Measurements from ENCODE around the gene USP25.

The USP25 gene, protein sequence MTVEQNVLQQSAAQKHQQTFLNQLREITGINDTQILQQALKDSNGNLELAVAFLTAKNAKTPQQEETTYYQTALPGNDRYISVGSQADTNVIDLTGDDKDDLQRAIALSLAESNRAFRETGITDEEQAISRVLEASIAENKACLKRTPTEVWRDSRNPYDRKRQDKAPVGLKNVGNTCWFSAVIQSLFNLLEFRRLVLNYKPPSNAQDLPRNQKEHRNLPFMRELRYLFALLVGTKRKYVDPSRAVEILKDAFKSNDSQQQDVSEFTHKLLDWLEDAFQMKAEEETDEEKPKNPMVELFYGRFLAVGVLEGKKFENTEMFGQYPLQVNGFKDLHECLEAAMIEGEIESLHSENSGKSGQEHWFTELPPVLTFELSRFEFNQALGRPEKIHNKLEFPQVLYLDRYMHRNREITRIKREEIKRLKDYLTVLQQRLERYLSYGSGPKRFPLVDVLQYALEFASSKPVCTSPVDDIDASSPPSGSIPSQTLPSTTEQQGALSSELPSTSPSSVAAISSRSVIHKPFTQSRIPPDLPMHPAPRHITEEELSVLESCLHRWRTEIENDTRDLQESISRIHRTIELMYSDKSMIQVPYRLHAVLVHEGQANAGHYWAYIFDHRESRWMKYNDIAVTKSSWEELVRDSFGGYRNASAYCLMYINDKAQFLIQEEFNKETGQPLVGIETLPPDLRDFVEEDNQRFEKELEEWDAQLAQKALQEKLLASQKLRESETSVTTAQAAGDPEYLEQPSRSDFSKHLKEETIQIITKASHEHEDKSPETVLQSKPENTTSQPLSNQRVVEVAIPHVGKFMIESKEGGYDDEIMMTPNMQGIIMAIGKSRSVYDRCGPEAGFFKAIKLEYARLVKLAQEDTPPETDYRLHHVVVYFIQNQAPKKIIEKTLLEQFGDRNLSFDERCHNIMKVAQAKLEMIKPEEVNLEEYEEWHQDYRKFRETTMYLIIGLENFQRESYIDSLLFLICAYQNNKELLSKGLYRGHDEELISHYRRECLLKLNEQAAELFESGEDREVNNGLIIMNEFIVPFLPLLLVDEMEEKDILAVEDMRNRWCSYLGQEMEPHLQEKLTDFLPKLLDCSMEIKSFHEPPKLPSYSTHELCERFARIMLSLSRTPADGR

DNA sequence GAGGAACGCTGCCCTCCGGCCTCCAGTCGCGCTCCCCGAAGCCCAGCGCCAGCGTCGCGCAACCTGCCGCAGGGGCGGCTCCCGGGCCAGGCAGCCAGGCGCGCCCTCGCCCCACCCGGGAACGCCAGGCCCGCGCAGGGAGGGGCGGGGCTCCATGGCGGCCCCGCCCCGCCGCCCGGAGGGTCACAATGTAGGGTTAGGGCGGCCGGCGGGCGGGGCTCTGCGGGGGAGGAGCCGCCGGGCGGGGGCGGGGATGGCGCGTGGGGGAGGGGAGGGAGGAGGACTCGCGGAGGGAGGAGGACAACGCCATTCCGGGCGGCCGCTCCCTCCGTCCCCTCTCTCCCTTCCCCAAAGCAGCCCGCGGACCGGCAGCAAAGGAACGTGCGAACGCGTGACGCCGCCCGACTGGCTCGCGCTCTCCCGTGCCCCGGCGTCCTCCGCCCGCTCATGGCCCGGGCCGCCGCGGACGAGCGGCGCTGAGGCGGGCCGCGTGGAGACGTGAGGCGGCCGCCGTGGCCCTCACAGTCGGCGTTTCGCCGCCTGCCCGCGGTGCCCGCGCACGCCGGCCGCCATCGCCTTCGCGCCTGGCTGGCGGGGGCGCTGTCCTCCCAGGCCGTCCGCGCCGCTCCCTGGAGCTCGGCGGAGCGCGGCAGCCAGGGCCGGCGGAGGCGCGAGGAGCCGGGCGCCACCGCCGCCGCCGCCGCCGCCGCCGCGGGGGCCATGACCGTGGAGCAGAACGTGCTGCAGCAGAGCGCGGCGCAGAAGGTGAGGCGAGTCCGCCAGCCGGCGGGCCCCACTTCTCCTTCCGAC lies at the start of gene USP25:
Gene USP25 (plus strand): TSS at position 309 of the 810 bp plus-strand sequence. CDS start 412 bp downstream, at position 721.
- DNase-seq: peak; percentile 74

DNA sequence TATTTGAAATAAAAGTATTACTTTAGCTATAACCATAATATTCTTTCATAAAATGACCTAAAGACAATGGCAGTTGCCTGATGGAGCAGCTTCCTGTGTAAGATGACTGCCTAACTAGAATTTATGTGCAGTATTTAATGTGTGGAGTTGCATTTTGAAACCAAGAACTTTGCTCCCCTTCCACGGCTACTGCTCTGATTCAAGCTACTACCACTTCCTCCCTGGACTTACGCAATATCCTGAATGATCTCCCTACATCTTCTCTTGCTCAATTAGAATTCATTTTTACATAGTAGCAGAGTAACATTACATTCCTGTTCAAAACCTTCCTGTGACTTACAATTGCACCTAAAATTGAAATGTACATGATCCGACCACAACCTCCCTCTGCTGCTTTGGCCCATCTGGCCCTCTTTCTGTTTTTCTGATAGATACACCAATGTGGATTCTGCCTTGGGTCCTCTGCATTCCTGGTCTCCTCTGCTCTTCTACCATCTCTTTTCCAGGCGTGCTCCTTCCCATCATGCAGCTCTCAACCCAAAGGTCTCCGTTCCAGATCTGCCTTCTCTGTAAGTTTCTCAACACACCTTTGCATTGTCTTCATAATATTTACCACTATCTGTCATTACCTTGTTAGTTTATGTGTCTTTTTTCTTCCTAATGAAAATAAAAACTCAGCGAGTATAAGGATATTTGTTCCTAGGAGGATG lies 47.4 kb upstream of the USP25 start:
- DNase-seq: peak; percentile 93

DNA sequence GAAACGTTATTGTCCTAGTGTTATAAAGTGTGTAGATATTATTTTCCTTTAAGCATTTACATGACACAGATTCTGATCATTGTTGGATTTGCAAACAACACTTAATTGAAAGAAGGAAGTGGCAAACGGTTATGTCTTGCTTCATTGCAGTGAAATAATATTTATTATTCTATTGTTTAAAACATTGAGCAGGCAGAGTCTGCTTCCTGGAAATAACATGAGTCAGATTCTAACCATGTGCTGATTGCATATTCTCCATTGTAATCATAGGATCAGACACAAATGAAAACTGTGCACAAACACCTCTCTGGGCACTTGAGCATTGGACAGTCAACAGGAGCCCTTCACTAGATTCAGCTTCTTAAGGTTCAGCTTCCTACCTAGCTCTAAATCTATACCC lies 46.8 kb upstream of the USP25 start:
- peak; percentile 77 for DNase-seq

DNA sequence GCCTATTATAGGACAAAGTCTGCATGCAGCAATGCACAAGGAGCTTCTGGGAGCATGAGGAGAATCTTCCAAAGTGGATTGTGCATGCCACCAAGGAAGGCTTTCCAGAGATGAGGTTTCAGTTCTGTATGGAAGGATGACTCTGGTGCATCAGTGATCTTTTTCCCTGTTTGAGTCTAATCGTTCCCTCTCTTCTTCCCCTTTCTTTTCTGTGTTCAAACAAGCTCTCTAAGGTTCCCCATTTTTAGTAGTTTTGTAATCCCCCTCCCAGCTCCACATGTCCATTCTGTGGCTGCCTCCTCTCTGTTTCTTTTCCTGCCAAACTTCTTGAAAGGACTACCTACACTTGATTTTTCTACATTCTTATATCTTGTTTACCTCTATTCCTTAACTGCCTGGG lies 43.3 kb upstream of the USP25 start:
- DNase-seq: peak; percentile 90

DNA sequence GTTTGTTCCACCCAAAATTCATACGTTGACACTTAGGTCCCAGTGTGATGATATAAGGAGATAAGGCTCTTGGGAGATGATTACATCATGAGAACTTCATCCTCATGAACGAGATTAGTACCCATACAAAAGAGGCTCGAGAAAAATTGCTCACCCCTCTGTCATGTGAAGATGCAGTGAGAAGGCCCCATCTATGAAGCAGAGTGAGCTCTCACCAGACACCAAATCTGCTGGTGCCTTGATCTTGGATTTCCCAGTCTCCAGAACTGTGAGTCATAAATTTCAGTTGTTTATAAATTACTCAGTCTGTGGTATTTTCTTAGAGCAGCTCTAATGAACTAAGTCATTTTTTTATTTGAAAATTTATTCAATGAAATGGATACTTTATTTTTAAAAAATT lies 42.6 kb upstream of the USP25 start:
- no peak for DNase-seq

DNA sequence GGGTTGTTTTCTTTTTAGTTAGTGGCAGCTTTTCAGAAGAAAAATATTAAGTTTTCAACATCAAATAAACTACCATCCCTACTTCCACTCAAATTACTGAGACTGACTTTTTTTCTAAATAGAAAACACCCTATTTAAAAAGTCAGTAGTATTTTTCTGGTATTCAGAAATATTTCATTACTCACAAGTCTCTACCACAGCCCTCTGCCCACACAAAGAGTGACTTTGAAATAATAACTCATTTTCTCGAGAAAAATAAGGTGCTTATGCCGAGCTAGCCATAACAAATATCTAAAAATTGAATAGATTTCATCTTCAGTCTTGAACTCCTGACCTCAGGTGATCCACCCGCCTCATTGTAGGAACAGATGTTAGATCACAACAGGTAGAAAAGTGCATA lies 41.8 kb upstream of the USP25 start:
- DNase-seq: no peak

DNA sequence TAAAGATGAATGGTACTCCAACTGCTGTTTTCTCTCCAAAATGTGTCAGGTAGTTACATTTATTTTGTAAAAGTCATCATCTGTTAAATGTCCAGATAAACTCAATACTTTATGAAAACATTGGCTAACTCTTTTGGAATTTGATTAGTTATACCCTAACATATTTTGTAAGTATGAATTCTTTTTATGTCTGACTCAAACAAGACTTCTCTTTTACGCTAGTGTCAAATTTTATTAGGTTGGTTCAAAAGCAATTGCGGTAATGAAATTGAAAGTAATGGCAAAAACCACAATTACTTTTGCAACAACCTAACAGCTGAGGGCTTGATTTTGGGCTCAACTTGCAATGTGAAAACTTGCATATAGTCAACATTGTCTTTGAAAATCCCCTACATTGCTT lies 41.0 kb upstream of the USP25 start:
- peak; percentile 86 for DNase-seq

DNA sequence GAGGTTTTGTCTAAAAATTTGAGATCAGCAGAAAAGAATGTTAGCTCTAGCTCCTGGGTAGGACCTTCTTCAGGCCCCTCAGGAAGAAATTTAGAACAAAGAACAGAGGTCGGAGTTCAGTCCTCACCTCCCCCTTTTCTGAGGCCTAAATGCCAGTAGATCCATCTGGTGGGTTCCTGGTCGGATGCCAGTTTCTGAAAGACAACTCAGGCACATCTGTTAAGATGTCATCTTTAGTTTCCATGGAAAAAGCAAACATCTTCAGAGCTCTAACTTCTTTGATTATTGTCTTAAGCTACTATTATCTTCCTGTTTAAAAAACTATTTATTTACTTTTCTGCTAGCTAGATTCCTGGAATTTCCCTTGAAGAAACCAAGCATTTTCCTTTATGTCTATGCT lies 37.1 kb upstream of the USP25 start:
- no peak for DNase-seq

DNA sequence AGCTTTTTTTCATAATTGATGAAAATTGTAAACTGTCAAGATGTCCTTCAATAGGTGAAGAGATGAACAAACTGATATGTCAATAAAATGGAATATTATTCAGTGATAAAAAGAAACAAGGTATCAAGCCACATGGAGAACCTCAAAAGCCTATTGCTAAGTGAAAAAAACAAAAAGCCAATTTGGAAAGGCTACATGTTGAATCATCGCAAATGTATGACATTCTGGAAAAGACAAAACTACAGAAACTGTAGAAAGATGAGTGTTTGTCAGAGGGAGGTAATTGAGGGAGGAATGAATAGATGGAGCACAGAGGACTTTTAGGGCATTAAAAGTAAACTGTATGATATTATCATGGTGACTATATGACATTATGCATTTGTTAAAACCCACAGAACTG lies 34.5 kb upstream of the USP25 start:
- no peak for DNase-seq

DNA sequence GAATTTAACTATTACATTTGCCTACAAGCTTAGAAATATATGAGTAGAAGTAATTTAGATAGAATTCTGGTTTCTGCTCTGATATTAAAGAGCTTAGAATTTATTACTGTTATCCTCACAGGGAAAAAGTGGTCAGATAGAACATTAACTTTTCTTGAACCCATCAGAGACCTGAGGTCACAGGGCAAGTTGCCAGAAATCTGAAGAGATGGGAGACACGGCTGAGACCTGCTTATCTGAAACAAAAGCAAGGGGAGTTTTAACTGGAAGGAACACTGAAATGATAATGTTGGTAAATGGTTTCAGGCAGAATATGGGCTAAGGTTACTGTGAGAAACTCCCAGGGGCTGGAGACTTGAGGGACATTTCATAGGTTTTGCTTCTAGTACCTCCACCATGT lies 28.0 kb upstream of the USP25 start:
- no peak for DNase-seq

DNA sequence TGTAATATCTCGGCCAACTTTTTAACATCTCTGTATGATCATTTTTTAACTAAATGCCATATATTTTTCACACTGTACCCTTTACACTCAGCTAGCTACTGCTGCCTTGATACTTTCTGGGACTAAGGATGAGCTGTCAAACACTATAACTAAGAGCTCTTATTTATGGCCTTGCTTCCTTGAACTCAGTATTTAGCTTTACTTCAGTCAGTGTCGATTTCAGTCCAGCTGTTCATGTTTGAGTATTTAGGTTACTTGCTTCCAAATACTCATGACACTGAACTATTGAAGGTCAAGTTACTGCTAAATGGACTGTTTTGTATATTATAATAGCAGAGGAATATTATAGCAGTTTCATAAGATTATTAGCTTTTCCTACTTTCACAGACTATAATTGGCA lies 25.9 kb upstream of the USP25 start:
- DNase-seq: no peak

DNA sequence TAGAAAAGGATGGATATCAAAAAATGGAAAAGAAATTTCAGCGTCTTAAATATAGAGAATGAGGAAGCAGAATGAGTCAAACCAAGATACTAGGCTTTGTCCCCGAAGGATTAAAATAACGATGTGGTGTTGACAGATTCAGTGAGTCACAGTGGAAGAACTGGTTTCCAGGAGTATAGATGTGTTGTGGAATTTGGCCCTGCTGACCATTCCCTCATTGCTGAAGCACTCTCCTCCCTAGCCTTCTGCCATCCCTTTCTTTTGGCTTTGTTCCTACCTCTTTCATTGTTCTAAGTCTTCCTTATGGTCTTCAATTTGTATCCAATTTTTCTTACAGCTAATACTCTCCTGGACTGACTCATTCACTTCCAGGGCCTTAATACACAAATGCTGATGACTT lies 23.1 kb upstream of the USP25 start:
- DNase-seq: peak; percentile 90

DNA sequence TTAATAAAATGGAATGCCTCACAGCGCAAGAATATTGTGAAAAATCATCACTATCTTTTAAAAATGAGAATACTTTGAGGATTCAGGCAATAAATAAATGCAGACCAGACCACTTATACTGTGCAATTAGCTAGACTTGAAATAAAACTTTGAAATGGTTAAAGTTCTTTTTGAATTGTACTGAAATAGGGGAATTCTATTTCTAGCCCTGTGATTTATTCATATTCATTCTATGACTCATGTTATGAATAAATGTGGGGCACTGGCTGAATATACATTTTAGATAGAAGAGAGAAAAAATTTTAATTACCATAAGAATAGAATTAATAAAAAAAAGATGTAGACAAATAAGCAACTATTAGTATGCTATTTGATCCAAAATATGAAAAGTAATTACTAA lies 16.4 kb upstream of the USP25 start:
- no peak for DNase-seq

DNA sequence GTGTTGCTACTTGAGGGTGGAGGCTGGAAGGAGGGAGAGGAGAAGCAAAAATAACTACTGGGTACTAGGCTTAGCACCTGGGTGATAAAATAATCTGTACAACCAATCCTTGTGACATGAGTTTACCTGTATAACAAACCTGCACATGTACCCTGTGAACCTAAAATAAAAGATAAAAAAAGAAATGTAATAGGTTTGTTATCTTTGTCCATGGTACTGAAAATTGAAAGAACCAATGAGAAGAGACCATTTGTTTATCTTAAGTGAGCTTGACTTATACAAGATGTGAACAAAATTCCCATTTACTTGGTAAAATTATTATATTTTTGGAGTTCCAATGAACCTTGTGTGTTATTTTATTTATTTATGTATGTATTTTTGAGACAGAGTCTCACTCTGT lies 11.1 kb upstream of the USP25 start:
- no peak for DNase-seq

DNA sequence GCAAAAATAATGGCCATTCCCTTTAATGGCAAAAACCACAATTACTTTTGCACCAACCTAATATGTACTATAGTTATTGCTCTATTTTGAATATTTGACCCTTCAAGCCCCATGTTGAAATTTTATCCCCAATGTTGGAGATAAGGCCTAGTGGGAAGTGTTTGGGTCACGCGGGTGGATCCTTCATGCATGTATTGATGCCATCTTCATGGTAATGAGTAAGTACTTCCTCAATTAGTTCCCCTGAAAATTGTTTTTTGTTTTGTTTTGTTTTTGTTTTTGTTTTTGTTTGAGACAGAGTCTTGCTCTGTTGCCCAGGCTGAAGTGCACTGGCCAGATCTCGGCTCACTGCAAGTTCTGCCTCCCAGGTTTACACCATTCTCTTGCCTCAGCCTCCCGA lies 9.8 kb upstream of the USP25 start:
- DNase-seq: no peak

DNA sequence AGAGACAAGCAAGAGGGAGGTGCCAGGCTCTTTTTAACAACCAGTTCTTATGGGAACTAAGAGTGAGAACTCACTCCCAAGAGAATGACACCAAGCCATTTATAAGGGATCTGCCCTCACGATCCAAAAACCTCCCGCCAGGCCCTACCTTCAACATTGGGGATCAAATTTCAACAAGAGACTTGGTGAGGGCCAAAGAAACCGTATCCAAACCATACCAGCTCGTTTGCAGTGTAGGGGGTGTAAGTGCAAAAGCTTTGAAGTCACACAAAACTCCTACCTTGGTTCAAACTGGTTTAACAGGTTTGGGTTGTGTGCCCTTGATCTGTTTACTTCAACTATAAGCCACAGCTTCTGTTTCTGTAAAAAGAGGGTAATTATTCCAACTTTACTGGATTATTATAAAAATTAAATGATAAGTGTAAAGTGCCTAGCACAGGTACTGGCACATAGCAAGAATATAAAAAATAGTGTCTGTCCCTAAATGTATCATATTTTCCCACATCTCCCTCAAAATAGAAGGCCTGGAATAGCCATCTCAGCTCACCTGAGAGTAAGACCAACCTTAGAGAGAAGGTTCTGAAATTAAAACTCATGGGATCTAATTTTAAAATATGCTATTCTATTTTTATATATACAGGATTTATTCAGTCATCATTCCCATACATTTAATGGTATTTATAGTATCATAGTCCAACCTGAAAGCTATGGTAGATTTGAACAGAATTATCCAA lies 7.0 kb upstream of the USP25 start:
- DNase-seq: no peak

DNA sequence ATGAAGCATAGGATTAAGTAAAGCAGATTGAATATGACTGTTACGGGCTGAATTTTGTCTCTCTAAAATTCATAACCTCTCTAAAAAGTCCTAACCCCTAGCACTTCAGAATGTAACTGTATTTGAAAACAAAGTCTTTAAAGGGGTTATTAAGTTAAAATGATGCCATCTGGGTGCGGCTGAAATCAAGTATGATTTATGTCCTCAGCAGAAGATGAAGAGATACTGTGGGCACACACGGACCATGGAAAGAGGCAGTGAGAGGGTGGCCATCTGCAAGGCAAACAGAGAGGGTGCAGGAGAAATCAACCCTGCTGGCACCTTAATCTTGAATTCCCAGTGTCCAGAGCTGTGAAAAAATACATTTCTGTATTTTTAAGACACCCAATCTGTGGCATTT lies 3.8 kb upstream of the USP25 start:
- DNase-seq: no peak

DNA sequence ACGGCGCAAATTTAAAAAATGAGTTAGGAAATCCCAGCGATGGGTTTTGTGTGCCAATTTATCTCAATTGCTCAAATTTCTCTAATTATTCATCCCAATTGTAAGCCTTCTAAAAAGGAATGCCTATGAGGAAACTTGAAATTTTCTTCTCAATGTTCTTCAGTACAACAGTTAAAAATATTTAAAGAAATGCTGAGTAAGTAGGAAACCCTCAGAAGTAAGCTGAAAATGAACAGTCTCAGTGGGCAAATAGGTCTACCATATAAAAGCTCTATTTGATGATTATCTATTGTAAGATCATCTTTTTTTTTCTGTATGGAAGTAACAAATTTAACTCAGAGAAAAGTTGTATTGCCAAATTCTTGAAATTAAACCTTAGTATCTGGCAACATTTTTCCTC lies 1.7 kb upstream of the USP25 start:
- no peak for DNase-seq

DNA sequence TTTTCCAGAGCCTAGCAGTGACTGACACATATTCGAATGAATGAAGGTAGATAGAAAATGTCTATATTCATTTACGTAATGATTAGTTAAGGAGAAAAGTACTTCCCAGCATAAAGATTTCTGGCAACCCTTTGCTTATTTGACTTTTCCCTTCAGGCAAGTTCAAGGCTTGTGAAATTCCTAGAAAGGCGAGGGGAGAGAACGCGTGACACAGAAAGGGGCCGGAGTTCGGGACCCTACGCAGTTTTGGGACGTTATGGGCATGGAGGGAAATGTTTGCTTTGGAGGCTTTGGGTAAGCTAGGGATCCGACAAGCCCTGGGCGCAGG lies 472 bp upstream of the USP25 start:
- no peak for DNase-seq

DNA sequence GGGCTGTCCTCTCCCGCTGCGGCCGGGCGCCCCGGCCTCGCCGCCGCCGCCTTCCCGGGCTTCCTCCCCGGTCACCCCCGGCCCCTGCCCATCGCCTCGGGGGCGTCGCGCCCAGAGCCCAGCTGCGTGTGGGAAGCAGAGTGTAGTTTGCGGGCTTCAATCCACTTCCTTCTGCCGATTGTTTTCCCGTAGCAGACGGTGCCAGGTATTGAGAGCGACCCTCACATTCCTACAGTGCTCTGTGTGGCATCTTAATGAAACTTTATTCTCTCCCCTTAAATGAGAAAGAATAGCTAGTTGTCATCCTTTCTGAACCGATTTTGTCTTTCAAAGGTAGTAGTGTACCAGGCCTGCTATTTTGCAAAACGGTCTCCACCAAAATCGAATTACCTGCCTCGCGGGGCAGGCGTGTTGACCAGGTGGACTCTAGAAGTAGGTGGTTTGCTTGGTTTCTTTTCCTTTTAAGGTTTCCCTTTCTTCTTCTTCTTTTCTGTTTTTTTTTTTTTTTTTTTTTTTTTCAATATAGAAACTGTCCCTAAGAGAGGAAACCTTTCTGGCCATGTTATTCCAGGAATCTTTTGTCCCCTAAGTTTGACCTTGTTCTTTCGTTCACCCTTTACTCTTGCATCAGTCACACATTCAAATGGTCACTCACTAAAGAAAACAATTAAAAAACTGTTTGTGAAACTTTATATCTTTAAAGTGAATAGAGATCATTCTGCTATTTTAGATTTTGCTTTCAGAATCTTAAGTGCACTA lies 881 bp downstream of the USP25 start:
- no peak for DNase-seq

DNA sequence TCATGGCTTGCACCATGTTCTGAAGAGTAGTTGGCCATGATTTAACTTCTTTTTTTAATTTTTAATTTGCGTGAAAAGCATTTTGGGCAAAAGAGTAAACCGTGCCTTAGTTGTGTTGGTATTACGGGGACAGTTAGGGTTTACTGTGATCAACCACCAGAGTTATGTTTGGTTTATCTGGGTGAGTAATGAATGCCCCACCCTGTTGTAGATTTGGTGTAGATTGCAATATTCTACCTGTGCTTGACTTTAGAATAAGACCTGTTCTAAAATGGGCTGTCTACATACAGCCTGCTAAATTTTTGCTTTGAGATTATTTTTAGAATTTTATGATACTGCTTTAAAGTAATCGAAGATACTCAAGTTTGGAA lies 1.4 kb downstream of the USP25 start:
- DNase-seq: no peak

All from MV-4-11 (cell line).